Ishikawa (cell line): Measurements from ENCODE around the gene IFNL4.

Experiments used
- CEBPB ChIP-seq: IDR thresholded peaks from 2 replicates; pipeline ENCODE4 v1.6.1; 2012
- EGR1 ChIP-seq: IDR thresholded peaks from 2 replicates; pipeline ENCODE4 v1.6.1; 2012
- EP300 ChIP-seq: IDR thresholded peaks from 2 replicates; pipeline ENCODE4 v1.6.1; 2012; ENCODE audit warnings: borderline replicate concordance
- FOXM1 ChIP-seq: IDR thresholded peaks from 2 replicates; pipeline ENCODE4 v1.6.1; 2012; ENCODE audit warnings: low read depth, borderline replicate concordance
- NFIC ChIP-seq: IDR thresholded peaks from 2 replicates; pipeline ENCODE4 v1.6.1; 2012
- RAD21 ChIP-seq: IDR thresholded peaks from 2 replicates; pipeline ENCODE4 v1.6.1; 2012; ENCODE audit warnings: low read depth
- TAF1 ChIP-seq: IDR thresholded peaks from 2 replicates; pipeline ENCODE4 v1.6.1; 2012; ENCODE audit warnings: low read depth, mild to moderate bottlenecking
- TCF12 ChIP-seq: IDR thresholded peaks from 2 replicates; pipeline ENCODE4 v1.6.1; 2012; ENCODE audit warnings: low read depth
- TEAD4 ChIP-seq: IDR thresholded peaks from 2 replicates; pipeline ENCODE4 v1.6.1; 2012
- YY1 ChIP-seq: IDR thresholded peaks from 2 replicates; pipeline ENCODE4 v1.6.1; 2012; ENCODE audit warnings: low read depth
- ZBTB7A ChIP-seq: IDR thresholded peaks from 2 replicates; pipeline ENCODE4 v1.6.1; 2012; ENCODE audit warnings: low read depth
- TF ChIP-seq, protein P1 (sequence below): IDR thresholded peaks from 2 replicates; pipeline ENCODE4 v1.6.1; 2012
- TF ChIP-seq, protein P2 (sequence below): IDR thresholded peaks from 2 replicates; pipeline ENCODE4 v1.6.1; 2012
- TF ChIP-seq, protein P3 (sequence below): IDR thresholded peaks from 2 replicates; pipeline ENCODE4 v1.6.1; 2012; ENCODE audit warnings: low read depth, mild to moderate bottlenecking

Gene IFNL4

DNA sequence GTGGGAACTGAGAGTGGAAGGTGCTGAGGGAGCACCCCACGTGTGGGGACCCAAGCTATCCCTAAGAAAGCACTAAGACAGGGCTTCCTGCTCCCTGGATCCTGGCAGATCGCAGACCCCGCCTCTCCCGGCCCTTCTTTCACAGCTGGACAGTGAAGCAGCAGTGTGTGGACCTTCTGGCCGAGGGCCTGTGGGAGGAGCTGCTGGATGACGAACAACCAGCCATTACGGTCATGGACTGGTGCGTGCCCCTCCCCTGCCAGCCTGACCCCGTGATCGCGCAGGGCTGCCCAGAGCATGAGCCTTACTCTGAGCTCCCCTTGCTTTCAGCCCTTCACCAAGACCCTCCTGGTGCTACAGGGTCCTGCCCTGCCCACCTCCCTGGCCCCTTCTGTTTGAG is 49.6 kb downstream of the IFNL4 start:
- TF ChIP-seq, protein P1, sequence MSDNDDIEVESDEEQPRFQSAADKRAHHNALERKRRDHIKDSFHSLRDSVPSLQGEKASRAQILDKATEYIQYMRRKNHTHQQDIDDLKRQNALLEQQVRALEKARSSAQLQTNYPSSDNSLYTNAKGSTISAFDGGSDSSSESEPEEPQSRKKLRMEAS = peak; percentile 58
- TF ChIP-seq YY1 (0 out of 2 replicates have a peak, but pooled peaks have one; percentile 32), CEBPB (no peak), TAF1 (no peak), EGR1 (no peak), TEAD4 (no peak), FOXM1 (no peak), RAD21 (no peak; the same call in 1 of the 2 replicates), NFIC (no peak), ZBTB7A (no peak), TCF12 (no peak), EP300 (no peak)
- TF ChIP-seq, protein P2, sequence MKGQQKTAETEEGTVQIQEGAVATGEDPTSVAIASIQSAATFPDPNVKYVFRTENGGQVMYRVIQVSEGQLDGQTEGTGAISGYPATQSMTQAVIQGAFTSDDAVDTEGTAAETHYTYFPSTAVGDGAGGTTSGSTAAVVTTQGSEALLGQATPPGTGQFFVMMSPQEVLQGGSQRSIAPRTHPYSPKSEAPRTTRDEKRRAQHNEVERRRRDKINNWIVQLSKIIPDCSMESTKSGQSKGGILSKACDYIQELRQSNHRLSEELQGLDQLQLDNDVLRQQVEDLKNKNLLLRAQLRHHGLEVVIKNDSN = peak; percentile 86
- TF ChIP-seq, protein P3, sequence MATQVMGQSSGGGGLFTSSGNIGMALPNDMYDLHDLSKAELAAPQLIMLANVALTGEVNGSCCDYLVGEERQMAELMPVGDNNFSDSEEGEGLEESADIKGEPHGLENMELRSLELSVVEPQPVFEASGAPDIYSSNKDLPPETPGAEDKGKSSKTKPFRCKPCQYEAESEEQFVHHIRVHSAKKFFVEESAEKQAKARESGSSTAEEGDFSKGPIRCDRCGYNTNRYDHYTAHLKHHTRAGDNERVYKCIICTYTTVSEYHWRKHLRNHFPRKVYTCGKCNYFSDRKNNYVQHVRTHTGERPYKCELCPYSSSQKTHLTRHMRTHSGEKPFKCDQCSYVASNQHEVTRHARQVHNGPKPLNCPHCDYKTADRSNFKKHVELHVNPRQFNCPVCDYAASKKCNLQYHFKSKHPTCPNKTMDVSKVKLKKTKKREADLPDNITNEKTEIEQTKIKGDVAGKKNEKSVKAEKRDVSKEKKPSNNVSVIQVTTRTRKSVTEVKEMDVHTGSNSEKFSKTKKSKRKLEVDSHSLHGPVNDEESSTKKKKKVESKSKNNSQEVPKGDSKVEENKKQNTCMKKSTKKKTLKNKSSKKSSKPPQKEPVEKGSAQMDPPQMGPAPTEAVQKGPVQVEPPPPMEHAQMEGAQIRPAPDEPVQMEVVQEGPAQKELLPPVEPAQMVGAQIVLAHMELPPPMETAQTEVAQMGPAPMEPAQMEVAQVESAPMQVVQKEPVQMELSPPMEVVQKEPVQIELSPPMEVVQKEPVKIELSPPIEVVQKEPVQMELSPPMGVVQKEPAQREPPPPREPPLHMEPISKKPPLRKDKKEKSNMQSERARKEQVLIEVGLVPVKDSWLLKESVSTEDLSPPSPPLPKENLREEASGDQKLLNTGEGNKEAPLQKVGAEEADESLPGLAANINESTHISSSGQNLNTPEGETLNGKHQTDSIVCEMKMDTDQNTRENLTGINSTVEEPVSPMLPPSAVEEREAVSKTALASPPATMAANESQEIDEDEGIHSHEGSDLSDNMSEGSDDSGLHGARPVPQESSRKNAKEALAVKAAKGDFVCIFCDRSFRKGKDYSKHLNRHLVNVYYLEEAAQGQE = no peak

DNA sequence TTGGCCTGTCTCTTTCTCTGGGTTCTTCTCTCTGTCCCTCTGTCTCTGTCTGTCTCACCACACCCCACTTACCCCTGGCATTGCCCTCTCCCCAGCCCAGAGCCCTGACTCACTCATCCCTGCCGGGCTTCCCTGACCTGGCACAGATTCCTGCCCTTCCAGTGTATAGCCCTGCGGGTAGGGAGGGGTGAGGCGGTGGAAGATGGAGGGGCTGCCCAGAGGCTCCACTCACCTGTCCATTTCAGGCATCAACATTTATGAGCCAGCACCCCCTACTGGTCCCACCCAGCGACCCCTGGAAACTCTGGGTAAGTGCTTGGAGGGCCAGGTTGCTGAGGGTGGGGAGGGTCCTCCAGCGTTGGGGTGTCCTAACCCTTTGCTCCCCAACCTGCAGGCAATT is 50.8 kb downstream of the IFNL4 start:
- no peak for TF ChIP-seq FOXM1
- peak; percentile 18; the same call in 1 of the 2 replicates for TF ChIP-seq RAD21
- no peak for TF ChIP-seq TCF12

DNA sequence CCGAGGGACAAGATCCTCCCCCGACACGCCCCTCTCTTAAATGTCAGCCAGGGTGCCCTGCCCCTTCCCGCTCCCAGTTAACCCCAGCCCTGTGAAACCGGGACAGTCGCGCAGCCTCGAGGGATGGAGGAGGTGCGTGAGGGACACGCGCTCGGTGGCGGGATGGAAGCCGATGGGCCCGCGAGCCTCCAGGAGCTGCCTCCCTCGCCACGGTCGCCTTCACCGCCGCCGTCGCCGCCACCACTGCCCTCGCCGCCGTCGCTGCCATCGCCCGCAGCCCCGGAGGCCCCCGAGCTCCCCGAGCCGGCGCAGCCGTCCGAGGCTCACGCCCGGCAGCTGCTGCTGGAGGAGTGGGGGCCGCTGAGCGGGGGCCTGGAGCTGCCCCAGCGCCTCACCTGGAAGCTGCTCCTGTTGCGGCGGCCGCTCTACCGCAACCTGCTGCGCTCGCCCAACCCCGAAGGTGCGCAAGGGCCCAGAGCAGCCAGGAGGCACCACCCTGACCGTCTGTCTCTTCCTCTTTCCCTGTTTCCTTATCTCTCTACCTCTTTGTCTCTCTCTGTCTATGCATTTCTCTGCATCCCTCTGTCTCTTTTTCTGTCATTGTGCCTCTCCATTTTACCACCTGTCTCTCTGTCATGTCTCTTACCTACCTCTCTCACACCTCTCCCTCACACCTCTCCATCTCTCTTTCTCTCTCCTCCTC is 51.6 kb downstream of the IFNL4 start, which contains the start of gene NCCRP1:
NCCRP1 (plus strand) TSS at position 105 of the 703 bp plus-strand sequence; CDS start at position 124, 19 bp downstream.
- TF ChIP-seq EP300 = no peak
- TF ChIP-seq, protein P1 = peak; percentile 89

DNA sequence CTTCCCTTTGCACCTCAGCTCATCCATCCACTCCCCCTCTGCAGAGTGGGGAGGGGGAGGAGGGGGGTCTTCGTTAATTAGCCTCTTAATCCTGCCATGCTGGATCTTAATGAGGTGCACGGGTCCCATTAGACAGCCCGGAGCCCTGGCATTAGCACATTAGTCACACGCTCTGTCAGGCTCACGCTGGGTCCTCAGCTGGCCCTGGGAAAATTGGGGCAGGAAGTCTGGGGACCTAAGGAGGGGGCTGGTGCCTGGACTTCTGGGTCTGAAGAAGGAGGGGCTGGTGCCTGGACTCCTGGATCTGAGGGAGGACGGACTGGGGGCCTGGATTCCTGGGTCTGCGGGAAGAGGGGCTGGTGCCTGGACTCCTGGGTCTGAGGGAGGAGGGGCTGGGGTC is 52.3 kb downstream of the IFNL4 start:
- TF ChIP-seq YY1 = no peak
- 0 out of 2 replicates have a peak, but pooled peaks have one; percentile 28 for TF ChIP-seq ZBTB7A
